ENCODE data around the gene CBLB.
A peak's percentile ranks its signal among the peaks of the same experiment; 100 is the strongest.

CBLB gene

GRCh38 chr3:105888621-105889579 lies 20.1 kb upstream of the CBLB start:
- CTCF ChIA-PET: no interaction called here
- no peak overlapping the region for H3K27ac Mint-ChIP-seq
- no peaks in the 10 kb centered on the region for H3K27me3 Mint-ChIP-seq
- no peaks in the 10 kb centered on the region for H3K36me3 Mint-ChIP-seq
- no peak for DNase-seq
- H3K4me3 Mint-ChIP-seq: no peak overlapping the region
- H3K9me3 Mint-ChIP-seq: no peaks in the 10 kb centered on the region
- H3K4me1 Mint-ChIP-seq: peaks cover 8% of the 10 kb centered on the region

- H3K27ac Mint-ChIP-seq: no peak overlapping the region
- CTCF ChIA-PET: no interaction called here
- DNase-seq: no peak
- no peak overlapping the region for H3K4me3 Mint-ChIP-seq
- peaks cover 3% of the 10 kb centered on the region for H3K36me3 Mint-ChIP-seq
- peaks cover 3% of the 10 kb centered on the region for H3K27me3 Mint-ChIP-seq
- H3K4me1 Mint-ChIP-seq: peaks cover 20% of the 10 kb centered on the region
- no peaks in the 10 kb centered on the region for H3K9me3 Mint-ChIP-seq
These were observed 16.4 kb upstream of the CBLB start for GRCh38 chr3:105885256-105885655.

GRCh38 chr3:105883798-105884377 lies 15.1 kb upstream of the CBLB start:
- no peak for DNase-seq
- peaks cover 3% of the 10 kb centered on the region for H3K36me3 Mint-ChIP-seq
- H3K27ac Mint-ChIP-seq: no peak overlapping the region
- peaks cover 3% of the 10 kb centered on the region for H3K27me3 Mint-ChIP-seq
- no peaks in the 10 kb centered on the region for H3K9me3 Mint-ChIP-seq
- no peak overlapping the region for H3K4me3 Mint-ChIP-seq
- CTCF ChIA-PET: interaction anchor here (1.0 to 1.5 kb wide), 3 partner anchors 10 to 196 kb away, joined by 3 to 4 read pairs (median 3); no protein-coding TSS in a partner anchor
- peaks cover 20% of the 10 kb centered on the region for H3K4me1 Mint-ChIP-seq

- CTCF ChIA-PET: interaction anchor here (0.6 kb wide), 1 partner anchor 453 kb away, joined by 4 read pairs; no protein-coding TSS in a partner anchor
- H3K4me3 Mint-ChIP-seq: no peak overlapping the region
- peaks cover 42% of the 10 kb centered on the region for H3K4me1 Mint-ChIP-seq
- H3K36me3 Mint-ChIP-seq: peaks cover 6% of the 10 kb centered on the region
- H3K27ac Mint-ChIP-seq: no peak overlapping the region
- no peaks in the 10 kb centered on the region for H3K9me3 Mint-ChIP-seq
- H3K27me3 Mint-ChIP-seq: peaks cover 3% of the 10 kb centered on the region
- DNase-seq: no peak
These were observed 12.0 kb upstream of the CBLB start for GRCh38 chr3:105880681-105881290.

- Mint-ChIP-seq H3K4me3 (no peak overlapping the region), H3K27me3 (no peaks in the 10 kb centered on the region), H3K27ac (no peak overlapping the region), H3K9me3 (no peaks in the 10 kb centered on the region), H3K4me1 (peaks cover 34% of the 10 kb centered on the region), H3K36me3 (peaks cover 6% of the 10 kb centered on the region)
- no peak for DNase-seq
- CTCF ChIA-PET: no interaction called here
These were observed 9.2 kb upstream of the CBLB start for GRCh38 chr3:105878061-105878460.

- Mint-ChIP-seq H3K4me3 (no peak overlapping the region), H3K27ac (no peak overlapping the region), H3K27me3 (no peaks in the 10 kb centered on the region), H3K9me3 (no peaks in the 10 kb centered on the region), H3K36me3 (peaks cover 6% of the 10 kb centered on the region), H3K4me1 (peaks cover 27% of the 10 kb centered on the region)
- CTCF ChIA-PET: no interaction called here
- no peak for DNase-seq
These were observed 8.6 kb upstream of the CBLB start for GRCh38 chr3:105877336-105877910.

GRCh38 chr3:105876780-105877327 lies 8.0 kb upstream of the CBLB start:
- Mint-ChIP-seq H3K36me3 (peaks cover 6% of the 10 kb centered on the region), H3K4me1 (peaks cover 25% of the 10 kb centered on the region), H3K4me3 (no peak overlapping the region), H3K9me3 (no peaks in the 10 kb centered on the region), H3K27ac (peak overlapping the region; percentile 53), H3K27me3 (no peaks in the 10 kb centered on the region)
- CTCF ChIA-PET: no interaction called here
- peak; percentile 20 for DNase-seq

- CTCF ChIA-PET: no interaction called here
- Mint-ChIP-seq H3K4me1 (peaks cover 21% of the 10 kb centered on the region), H3K9me3 (no peaks in the 10 kb centered on the region), H3K27me3 (no peaks in the 10 kb centered on the region), H3K4me3 (peak overlapping the region; percentile 96), H3K36me3 (peaks cover 31% of the 10 kb centered on the region), H3K27ac (peak overlapping the region; percentile 95)
- no peak for DNase-seq
These were observed 1.3 kb upstream of the CBLB start for GRCh38 chr3:105869861-105870755.

GRCh38 chr3:105869531-105869833 lies 670 bp upstream of the CBLB start:
- Mint-ChIP-seq H3K4me1 (peaks cover 28% of the 10 kb centered on the region), H3K36me3 (peaks cover 35% of the 10 kb centered on the region), H3K9me3 (no peaks in the 10 kb centered on the region), H3K4me3 (peak overlapping the region; percentile 96), H3K27me3 (no peaks in the 10 kb centered on the region), H3K27ac (peak overlapping the region; percentile 95)
- no peak for DNase-seq
- CTCF ChIA-PET: no interaction called here

- no peaks in the 10 kb centered on the region for H3K9me3 Mint-ChIP-seq
- peaks cover 42% of the 10 kb centered on the region for H3K36me3 Mint-ChIP-seq
- H3K27ac Mint-ChIP-seq: peak overlapping the region; percentile 95
- no peaks in the 10 kb centered on the region for H3K27me3 Mint-ChIP-seq
- CTCF ChIA-PET: interaction anchor here (1.1 kb wide), 1 partner anchor 39 kb away, joined by 3 read pairs; no protein-coding TSS in a partner anchor
- peak overlapping the region; percentile 96 for H3K4me3 Mint-ChIP-seq
- peaks cover 36% of the 10 kb centered on the region for H3K4me1 Mint-ChIP-seq
- DNase-seq: peak; percentile 52
These were observed 426 bp downstream of the CBLB start for GRCh38 chr3:105868431-105868741.

GRCh38 chr3:105867712-105868430 lies 941 bp downstream of the CBLB start:
- H3K4me1 Mint-ChIP-seq: peaks cover 36% of the 10 kb centered on the region

GRCh38 chr3:105866656-105867653 lies 1.9 kb downstream of the CBLB start:
- H3K27ac Mint-ChIP-seq: peak overlapping the region; percentile 95
- CTCF ChIA-PET: no interaction called here
- H3K4me3 Mint-ChIP-seq: peak overlapping the region; percentile 96
- H3K27me3 Mint-ChIP-seq: no peaks in the 10 kb centered on the region
- H3K36me3 Mint-ChIP-seq: peaks cover 42% of the 10 kb centered on the region
- DNase-seq: peak; percentile 33
- no peaks in the 10 kb centered on the region for H3K9me3 Mint-ChIP-seq
- peaks cover 36% of the 10 kb centered on the region for H3K4me1 Mint-ChIP-seq

More at GRCh38 chr3:105867712-105868430, 941 bp downstream of the CBLB start:
- Mint-ChIP-seq H3K27me3 (no peaks in the 10 kb centered on the region), H3K36me3 (peaks cover 42% of the 10 kb centered on the region), H3K27ac (peak overlapping the region; percentile 95), H3K9me3 (no peaks in the 10 kb centered on the region), H3K4me3 (peak overlapping the region; percentile 96)
- CTCF ChIA-PET: interaction anchor here (1.1 kb wide), 1 partner anchor 39 kb away, joined by 3 read pairs; no protein-coding TSS in a partner anchor
- peak; percentile 20 for DNase-seq

All from activated naive CD4-positive, alpha-beta T cell treated with anti-CD3 and anti-CD28 coated beads, Interleukin-2, amount 10 ng/mL, durations not matched to agents 7 days and 5 days (primary cell).